ENCODE results near the gene CTIF. TPM values are rescaled to one million over a fixed set of nuclear protein-coding genes. Genes with fewer than 3 reads are reported as not detected.

CTIF gene
- total RNA-seq, 1 experiment from 2014 or later = 95.8 TPM

DNA sequence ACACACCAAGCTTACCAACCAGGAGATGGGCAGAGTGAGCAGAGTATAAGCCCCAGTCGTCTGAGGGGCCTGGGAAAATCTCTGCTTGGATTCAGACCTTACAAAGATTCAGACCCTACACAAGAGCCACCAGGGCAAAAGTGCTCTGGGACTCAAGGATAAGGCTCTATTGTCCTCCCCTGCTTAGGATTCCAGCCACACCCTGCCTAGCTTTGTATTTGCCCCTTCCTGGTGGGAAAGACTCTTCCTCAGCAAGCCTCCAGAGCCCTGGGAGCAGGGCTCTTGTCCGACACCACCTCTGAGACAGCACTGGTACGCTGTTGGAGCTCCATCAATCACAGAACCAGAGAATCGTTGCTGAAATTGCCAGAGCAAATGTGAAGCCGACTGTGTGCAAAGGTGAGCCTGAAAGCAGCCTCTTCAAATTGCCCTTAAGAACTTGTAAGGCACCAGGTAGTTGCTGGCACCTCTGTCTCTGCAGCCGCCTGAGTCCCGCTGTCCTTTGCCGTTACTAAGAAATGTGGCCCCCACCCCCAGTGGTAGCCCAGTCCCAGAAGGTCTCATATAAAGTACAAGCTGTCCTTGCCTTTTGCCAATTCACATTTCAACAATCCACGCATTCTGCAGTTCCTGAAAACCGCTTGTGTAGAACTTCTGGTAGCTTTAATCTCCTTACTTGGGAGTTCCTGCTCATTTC lies 148.7 kb downstream of the CTIF start:
- Mint-ChIP-seq H3K36me3 (ENCODE audit: insufficient read depth, unreplicated experiment) (peaks cover 30% of the 10 kb centered on the region), H3K4me1 (ENCODE audit: insufficient read depth, unreplicated experiment) (no peaks in the 10 kb centered on the region), H3K27me3 (ENCODE audit: insufficient read depth, unreplicated experiment) (no peaks in the 10 kb centered on the region), H3K4me3 (ENCODE audit: unreplicated experiment) (no peak overlapping the region), H3K9me3 (ENCODE audit: unreplicated experiment) (no peaks in the 10 kb centered on the region), H3K27ac (ENCODE audit: low read depth, unreplicated experiment) (no peak overlapping the region)
- intact Hi-C loops (cut with micrococcal nuclease) = no loop called here
- ChIA-PET POLR2A (no interaction called here), CTCF (interaction anchor here (0.6 to 2.4 kb wide), 7 partner anchors 8 to 414 kb away, joined by 3 to 5 read pairs (median 3); no protein-coding TSS in a partner anchor)
- TF ChIP-seq, protein P1, sequence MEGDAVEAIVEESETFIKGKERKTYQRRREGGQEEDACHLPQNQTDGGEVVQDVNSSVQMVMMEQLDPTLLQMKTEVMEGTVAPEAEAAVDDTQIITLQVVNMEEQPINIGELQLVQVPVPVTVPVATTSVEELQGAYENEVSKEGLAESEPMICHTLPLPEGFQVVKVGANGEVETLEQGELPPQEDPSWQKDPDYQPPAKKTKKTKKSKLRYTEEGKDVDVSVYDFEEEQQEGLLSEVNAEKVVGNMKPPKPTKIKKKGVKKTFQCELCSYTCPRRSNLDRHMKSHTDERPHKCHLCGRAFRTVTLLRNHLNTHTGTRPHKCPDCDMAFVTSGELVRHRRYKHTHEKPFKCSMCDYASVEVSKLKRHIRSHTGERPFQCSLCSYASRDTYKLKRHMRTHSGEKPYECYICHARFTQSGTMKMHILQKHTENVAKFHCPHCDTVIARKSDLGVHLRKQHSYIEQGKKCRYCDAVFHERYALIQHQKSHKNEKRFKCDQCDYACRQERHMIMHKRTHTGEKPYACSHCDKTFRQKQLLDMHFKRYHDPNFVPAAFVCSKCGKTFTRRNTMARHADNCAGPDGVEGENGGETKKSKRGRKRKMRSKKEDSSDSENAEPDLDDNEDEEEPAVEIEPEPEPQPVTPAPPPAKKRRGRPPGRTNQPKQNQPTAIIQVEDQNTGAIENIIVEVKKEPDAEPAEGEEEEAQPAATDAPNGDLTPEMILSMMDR (IDR thresholded peaks at IDR 0.05; ENCODE audit: unreplicated experiment) = no peak
- DNase-seq (ENCODE audit: unreplicated experiment) = no peak
- BruUV-seq (replicated peaks) = no TSS peak

DNA sequence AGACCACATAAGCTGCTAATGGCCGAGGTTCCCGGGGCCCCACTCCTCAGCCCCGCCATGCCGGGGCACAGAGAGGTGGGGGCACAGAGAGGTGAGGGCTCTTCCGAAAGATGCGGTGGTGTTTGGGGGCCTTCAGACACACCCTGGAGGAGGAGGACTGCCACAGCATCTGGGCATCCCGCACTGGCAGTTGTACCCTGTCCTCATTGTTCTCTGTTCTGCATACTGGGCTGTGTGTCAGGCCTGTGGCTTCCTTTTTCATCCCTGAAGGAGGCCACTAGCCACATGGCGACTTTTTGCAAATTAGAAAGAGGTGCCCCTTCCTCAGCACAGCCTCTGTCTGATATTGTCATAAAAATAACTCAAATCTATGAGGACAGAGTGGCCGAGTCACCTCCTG lies 150.1 kb downstream of the CTIF start:
- H3K27ac Mint-ChIP-seq (ENCODE audit: low read depth, unreplicated experiment) = no peak overlapping the region
- POLR2A ChIA-PET = no interaction called here
- no peaks in the 10 kb centered on the region for H3K27me3 Mint-ChIP-seq (ENCODE audit: insufficient read depth, unreplicated experiment)
- TF ChIP-seq, protein P1 (IDR thresholded peaks at IDR 0.05; ENCODE audit: unreplicated experiment) = no peak
- no peak overlapping the region for H3K4me3 Mint-ChIP-seq (ENCODE audit: unreplicated experiment)
- H3K9me3 Mint-ChIP-seq (ENCODE audit: unreplicated experiment) = no peaks in the 10 kb centered on the region
- intact Hi-C loops (cut with micrococcal nuclease) = no loop called here
- DNase-seq (ENCODE audit: unreplicated experiment) = no peak
- no TSS peak for BruUV-seq (replicated peaks)
- CTCF ChIA-PET = interaction anchor here (1.1 to 1.2 kb wide), 3 partner anchors 12 to 490 kb away, joined by 3 to 6 read pairs (median 5); no protein-coding TSS in a partner anchor
- H3K36me3 Mint-ChIP-seq (ENCODE audit: insufficient read depth, unreplicated experiment) = peaks cover 25% of the 10 kb centered on the region
- H3K4me1 Mint-ChIP-seq (ENCODE audit: insufficient read depth, unreplicated experiment) = no peaks in the 10 kb centered on the region

DNA sequence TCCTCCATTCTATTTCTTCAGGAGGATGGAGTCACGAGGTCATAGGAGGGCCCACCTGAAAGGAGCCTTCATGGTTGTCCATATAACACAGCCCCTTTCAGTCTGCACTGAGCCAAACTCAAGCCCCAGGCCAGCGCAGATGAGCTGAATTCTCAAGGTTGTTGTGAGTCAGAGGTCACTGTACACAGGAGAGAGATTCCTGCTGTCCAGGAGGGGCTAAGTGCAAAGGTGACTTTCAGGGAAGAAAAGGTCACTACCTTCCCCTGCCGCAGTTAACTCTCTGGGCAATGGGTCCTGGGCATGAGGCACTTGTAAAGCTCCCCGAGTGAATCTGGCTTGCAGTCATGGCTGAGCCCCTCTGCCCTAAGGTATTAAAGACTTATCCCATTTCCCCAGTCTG lies 150.7 kb downstream of the CTIF start:
- intact Hi-C loops (cut with micrococcal nuclease) = no loop called here
- peaks cover 23% of the 10 kb centered on the region for H3K36me3 Mint-ChIP-seq (ENCODE audit: insufficient read depth, unreplicated experiment)
- CTCF ChIA-PET = interaction anchor here (0.8 to 1.2 kb wide), 3 partner anchors 16 to 489 kb away, joined by 3 to 6 read pairs (median 5); no protein-coding TSS in a partner anchor

DNA sequence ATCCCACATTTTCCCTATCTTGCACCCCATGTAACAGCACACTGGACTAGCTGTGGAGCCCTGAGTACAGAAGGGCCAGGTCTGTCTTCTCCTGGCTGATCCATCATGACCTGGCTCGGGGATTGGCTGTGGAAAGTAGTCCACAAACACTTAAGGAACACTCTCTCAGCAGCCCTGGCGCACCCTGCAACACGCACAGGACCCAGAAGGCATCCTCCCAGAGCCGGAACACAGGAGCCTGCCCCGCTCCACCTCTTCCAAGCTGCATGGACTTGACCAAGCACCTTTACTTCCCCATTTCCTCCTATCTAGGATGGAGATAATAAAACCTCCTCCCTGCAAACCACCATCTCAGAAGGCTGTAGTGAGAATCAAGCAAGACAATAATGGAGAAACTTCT lies 151.7 kb downstream of the CTIF start:
- CTCF ChIA-PET = interaction anchor here (0.8 kb wide), 1 partner anchor 487 kb away, joined by 3 read pairs; no protein-coding TSS in a partner anchor
- no peaks in the 10 kb centered on the region for H3K9me3 Mint-ChIP-seq (ENCODE audit: unreplicated experiment)
- H3K27me3 Mint-ChIP-seq (ENCODE audit: insufficient read depth, unreplicated experiment) = no peaks in the 10 kb centered on the region
- H3K27ac Mint-ChIP-seq (ENCODE audit: low read depth, unreplicated experiment) = no peak overlapping the region
- TF ChIP-seq, protein P1 (IDR thresholded peaks at IDR 0.05; ENCODE audit: unreplicated experiment) = no peak
- BruUV-seq (replicated peaks) = no TSS peak
- intact Hi-C loops (cut with micrococcal nuclease) = no loop called here
- H3K36me3 Mint-ChIP-seq (ENCODE audit: insufficient read depth, unreplicated experiment) = peaks cover 13% of the 10 kb centered on the region
- POLR2A ChIA-PET = no interaction called here
- no peak overlapping the region for H3K4me3 Mint-ChIP-seq (ENCODE audit: unreplicated experiment)
- DNase-seq (ENCODE audit: unreplicated experiment) = no peak
- no peaks in the 10 kb centered on the region for H3K4me1 Mint-ChIP-seq (ENCODE audit: insufficient read depth, unreplicated experiment)

More for the DNA sequence above, 150.7 kb downstream of the CTIF start:
- no peak for DNase-seq (ENCODE audit: unreplicated experiment)
- TF ChIP-seq, protein P1 (IDR thresholded peaks at IDR 0.05; ENCODE audit: unreplicated experiment) = no peak
- no peak overlapping the region for H3K27ac Mint-ChIP-seq (ENCODE audit: low read depth, unreplicated experiment)
- no TSS peak for BruUV-seq (replicated peaks)
- H3K4me1 Mint-ChIP-seq (ENCODE audit: insufficient read depth, unreplicated experiment) = no peaks in the 10 kb centered on the region
- H3K4me3 Mint-ChIP-seq (ENCODE audit: unreplicated experiment) = no peak overlapping the region
- no peaks in the 10 kb centered on the region for H3K27me3 Mint-ChIP-seq (ENCODE audit: insufficient read depth, unreplicated experiment)
- H3K9me3 Mint-ChIP-seq (ENCODE audit: unreplicated experiment) = no peaks in the 10 kb centered on the region
- POLR2A ChIA-PET = no interaction called here

All from MCF 10A (cell line).